HG03432 (cell line): ENCODE measurements around the gene ASCL2.

Experiments
- ATAC-seq: cut with Tn5 transposase; IDR thresholded peaks from one replicate; pipeline ENCODE4 v1.9.1; 2021; ENCODE audit warnings: mild to moderate bottlenecking, moderate library complexity; ENCODE audit not compliant: unreplicated experiment

Gene ASCL2, protein sequence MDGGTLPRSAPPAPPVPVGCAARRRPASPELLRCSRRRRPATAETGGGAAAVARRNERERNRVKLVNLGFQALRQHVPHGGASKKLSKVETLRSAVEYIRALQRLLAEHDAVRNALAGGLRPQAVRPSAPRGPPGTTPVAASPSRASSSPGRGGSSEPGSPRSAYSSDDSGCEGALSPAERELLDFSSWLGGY

DNA sequence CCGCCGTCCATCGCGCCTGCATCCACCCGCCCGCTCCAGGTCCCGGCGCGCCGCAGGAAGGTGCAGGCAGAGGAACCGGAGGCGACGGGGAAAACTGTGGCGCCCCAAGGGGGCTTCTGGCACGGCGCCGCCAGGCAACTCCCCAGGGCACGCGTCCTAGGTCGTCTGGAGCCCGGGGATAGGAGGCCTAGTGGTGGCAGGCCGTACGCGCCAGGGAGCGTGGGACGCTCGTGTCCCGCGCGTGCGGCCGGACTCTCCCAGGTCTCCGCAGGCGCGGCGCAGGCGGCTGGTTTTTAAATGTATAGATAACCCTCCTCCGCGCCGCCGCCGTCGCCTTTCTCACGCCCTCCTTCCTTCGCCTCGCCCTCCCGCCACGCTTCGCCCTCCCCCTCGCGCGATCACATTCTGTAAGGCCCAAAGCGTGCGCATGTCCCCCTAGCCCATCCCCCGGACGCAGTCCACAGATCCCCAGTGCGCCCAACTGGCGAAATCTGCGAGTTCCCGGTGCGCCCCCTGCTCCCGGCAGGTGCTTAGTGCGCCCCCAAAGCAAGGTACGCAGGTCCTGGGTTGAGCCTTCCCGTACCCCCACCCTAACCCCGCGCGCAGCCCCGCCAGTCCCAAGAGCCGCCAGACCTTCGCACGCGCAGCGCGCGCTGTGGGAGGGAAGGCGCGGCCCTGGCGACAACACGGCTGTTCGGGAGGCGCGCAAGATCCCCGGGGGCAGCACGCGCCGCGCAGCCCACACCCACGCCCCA, at the start of gene ASCL2:
ASCL2 (minus strand) TSS at position 267 of the 755 bp plus-strand sequence; CDS start at position 11, 256 bp downstream.
- ATAC-seq: no peak

DNA sequence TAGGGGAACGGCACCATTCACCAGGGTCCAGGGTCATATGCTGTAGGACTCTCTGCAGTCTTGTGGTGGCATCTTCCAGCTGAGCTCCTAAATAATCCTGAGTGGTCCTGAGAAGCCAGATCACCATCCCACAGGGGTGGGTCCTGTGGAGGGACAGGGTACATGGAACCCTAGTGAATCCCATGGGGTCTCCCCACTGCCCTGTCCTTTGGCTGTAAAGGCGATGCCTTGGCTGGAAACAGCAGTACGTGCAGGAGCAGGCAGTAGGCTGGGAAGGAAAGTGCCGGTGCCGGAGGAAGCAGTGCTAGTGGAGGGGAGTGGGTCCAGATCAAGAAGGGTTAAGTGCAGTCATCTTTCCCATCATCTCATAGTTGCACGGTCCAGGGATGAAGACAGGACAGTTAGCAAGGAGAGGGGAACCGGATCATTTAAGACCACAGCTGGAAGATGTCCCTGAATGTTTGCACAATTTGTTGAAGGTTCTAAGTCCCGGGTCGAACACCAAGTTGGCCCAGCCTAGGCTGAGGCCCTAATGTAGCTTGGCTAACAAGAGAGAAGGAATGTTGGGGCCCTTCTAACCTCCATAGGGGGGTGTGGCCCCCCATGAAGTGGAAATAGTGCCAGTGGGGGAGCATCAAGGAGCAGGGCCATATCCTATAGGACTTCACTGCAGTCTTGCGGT, 49.5 kb upstream of the ASCL2 start:
- no peak for ATAC-seq

DNA sequence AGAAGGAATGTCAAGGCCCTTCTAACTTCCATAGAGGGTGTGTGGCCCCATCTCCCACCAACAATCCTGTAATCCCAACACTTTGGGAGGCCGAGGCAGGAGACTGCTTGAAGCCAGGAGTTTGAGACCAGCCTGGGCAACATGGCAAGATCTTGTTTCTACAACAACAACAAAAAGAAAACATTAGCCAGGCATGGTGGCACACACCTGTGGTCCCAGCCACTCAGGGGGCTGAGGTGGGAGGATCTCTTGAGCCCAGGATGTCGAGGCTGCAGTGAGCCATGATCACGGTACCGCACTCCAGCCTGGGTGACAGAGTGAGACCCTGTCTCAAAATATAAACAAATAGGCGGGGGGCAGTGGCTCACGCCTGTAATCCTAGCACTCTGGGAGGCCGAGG, 48.3 kb upstream of the ASCL2 start:
- ATAC-seq: no peak

DNA sequence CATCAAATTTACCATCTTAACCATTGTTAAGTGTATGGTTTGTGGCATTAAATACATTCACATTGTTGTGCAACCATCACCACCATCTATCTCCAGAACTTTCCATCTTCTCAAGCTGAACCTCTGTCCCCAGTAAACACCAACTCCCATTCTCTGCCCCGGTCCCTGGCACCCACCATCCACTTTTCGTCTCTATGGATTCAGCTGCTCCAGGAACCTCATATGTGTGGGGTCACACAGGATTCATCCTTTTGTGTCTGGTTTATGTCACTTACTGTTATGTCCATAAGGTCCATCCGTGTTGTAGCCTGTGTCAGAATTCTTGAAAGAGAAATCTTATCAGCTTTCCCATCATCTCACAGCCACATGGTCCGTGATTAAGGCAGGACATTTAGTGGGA, 47.7 kb upstream of the ASCL2 start:
- ATAC-seq: no peak

DNA sequence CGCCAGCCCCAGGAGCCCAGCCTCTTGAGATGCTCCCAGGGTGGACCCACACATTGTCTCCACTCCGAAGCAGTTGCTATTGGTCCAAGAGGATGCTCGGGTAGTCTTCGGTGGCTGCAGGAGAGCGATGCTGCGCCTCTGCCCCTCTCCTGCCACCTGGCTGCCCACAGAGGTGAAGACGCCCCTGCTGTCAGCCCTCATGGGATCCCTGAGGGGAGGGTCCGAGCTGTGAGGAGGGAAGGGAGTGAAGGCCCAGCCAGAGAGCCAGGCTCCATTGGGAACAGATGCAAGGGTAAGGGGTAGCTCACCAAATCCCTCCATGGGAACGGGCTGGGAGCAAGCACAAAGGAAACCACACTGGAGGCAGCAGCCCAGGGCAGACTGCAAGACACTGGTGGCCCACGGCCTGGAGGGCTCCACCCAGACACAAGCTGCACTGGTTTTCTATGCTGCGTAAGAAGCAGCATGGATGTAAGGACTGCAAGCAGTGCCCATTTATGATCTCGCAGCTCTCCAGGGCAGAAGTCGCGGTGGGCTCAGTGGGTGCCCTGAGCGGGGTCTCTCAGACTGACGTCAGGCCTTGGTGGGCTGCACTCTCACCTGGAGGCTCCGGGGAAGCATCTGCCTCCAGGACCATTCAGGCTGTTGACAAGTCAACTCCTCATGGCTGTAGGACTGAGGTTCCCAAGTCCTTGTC, 47.1 kb upstream of the ASCL2 start:
- ATAC-seq: no peak

DNA sequence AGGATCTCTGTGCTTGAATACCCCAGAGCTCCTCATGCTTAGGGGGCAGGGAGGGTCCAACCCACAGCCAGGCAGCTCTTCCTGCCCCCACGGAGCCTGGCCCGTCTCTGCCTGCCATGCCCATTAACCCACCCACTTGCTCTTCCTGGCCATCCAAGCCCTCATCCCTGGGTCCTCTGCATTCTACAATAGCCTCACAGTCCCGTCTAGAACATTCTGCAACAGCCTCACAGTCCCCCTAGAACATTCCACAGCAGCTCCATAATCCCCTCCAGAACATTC, 46.5 kb upstream of the ASCL2 start:
- no peak for ATAC-seq

DNA sequence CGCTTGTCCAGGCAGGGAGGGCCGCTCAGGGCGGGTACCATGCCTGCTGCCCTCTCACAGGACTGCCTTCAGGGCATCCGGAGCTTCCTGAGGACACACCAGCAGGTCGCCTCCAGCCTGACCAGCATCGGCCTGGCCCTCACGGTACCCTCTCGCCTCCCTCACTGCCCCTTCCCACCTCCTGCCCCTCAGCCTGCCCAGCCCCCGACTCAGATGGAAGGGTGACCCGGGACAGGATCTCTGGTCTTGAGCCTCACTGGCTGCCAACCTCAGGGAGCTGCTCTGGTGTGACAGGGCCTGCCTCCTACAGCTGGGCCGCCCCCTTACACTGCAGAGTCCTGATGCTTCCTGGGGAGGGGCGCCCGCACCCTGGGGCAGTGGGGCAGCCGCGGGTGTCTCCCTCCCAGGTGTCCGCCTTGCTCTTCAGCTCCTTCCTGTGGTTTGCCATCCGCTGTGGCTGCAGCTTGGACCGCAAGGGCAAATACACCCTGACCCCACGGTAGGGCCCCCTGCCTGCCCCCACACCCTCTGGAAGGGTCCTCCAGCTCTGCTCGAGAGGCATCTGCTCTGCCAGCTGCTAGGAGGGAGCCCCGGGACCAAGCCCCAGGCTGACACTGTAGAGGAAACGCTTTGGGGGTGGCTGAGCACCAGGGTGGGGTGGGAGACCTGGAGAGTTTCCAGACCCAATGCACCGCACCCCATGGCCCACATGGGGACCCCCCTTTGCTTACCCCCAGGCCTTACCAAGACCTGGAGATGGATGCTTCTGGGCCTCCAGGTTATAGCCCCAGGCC, 46.0 kb upstream of the ASCL2 start:
- no peak for ATAC-seq

DNA sequence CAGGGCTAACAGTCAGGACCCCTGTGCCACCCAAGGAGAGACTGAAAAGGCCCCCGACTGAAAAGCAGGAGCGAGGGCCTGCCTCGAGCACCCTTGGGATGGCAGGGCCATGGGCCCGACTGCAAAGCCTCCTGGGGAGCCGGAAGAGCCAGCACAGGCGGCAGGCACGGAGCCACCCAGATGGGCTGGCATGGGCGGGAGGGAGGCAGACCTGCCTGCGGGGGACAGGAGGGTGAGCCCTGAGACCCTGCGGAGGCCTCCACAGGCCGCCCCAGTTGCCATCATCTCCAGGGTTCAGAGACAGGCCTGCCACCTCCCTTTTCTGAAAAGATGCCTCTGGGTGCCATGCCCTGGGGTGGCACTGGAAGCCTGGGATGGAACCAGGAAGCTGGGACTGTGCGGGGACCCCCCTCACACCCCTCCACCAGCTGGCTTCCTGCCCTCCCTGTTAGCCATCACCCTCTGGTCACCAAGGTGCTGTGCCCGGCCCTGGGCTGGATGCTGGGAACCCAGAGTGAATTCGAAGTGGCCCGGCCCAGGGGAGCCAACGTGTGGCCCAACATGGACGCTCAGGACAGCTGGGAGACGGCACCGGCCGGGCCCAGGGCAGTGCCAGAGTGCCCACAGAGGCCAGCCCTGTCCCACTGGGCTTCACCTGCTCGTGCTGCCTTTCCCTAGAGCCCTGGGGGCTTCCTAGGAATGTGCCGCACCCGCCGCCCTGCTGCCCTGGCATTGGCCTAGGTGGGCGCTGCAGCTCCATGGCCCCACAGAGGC, 45.2 kb upstream of the ASCL2 start:
- no peak for ATAC-seq

DNA sequence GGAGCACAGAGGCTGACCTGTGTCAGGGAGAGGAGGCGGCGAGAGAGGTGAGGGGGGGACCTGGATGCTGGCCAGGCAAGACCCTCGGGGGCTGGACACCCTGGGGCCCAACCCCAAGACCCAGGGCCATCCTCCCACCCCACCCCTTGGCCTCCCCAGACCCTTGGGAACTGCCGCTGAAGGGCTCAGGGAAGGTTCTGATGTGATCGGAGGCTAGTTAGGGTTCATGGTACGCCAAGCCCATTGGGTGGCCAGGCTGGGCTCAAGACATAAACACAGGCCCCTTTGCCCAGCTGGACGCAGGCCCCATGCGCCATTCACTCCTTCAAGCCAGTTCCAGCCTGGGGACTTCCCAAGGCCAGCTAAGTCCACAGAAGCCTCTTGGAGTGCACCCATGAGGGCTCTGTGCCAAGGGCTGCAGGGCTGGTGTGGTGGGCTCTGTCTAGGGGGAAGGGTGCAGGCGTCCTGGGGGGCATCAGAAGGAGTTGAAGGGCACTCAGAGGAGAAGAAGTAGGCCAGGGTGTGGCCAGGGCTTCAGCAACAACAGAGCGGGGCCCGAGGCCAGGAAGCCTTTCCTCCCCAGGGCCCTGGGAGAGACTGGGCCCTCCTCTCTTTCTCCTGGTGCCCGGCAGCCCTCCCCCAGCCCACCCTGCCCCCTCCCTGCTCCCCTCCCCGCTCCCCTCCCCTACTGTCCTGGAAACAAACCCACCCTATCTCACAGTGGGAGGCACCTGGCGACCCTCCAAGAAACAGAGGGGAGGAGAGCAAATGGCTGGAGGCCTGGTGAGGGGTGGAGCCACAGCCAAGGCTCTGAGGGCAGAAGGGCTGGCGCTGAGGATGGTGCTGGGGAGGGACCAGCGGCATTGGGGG, 44.4 kb upstream of the ASCL2 start:
- no peak for ATAC-seq

DNA sequence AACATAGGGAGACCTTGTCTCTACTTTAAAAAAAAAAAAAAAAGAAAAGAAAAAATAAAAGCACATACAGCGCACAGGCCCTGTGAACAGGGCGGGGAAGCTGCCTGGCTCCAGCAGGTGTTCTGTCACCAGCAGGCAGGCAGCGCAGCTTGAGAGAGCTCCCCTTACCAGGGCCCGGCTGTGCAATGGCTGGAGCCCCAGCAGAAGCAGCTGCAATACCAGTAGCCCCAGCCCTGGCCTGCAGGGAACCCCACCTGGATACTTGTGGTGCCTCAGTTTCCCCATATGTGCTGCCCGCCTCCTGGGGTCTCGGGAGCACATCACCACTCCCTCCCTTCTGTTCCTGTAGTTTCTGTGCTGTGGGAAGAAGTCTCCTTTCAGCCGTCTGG, 43.7 kb upstream of the ASCL2 start:
- no peak for ATAC-seq

DNA sequence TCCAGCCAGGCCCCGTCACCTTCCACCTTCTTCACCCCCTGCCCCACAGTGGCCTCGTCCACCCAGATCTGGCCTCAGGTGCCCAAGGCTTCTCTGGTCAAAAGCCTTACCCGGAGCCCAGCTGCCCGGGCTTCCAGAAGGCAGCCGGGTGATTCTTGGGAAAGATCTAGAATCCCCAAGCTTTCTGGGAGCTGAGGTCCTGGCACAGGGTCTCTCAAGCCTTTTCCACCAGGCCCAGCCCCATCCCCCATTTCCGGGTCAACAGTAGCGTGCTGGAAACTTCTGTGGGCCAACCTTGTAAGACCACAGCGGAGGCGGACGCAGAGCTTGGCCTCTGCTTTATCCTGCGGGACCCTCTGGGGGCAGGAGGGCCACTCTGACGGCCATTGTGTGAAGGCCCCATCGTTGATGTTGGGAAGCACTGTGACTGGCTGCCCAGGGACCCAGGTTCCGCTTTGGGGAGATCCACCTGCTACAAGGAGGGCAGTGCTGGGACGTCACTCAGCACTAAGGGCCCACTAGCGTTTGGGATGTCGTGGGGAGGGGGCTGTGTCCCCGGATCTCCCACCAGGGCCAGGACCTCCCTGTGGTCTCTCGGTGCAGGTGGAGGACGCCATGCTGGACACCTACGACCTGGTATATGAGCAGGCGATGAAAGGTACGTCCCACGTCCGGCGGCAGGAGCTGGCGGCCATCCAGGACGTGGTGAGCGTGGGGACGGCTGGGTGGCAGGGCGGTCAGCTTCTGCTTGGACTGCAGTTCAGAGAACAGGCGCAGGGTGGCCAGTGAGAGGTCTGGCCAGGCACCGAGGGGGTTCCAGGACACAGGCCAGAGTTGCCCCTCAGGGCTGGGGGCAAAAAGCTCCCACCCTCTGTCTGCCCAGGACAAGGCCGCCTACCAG, 42.9 kb upstream of the ASCL2 start:
- no peak for ATAC-seq

DNA sequence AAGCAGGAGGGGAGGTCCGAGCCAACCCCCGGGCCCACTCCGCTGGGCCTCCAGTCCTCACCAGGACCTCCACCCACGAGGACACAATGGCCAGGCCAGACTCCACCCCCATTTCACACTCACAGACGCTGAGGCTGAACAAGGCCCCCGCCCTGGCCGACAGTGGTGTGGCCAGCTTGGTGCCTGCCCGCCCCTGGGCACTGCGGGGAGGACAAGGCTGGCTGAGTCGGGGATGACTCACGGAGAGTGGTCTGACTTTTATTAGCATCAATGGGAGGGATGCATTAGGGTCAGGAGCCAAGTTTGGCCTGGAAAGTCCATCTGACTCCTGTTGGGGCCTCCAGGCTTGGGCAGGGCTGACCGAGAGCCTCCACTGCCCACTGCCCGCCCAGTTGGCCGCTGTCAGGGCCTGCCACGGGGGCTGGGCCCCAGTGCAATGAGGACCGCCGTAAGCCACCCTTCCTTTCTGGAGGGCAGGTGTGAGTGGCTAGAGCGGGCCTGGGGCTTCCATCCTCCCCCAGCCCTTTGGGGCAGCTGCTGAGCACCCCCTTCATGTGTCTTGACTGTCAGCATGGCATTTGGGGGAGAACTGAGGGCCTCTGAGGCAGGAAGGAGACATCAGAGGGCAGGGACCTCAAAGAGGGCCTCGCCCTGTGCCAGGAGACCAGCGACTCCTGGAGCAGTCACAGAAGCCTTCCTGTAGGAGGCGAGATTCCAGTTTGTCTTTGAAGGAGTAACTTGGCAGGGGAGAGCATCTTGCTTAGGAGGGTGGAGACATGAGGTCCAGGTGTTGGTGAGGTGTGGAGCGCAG, 42.0 kb upstream of the ASCL2 start:
- no peak for ATAC-seq

DNA sequence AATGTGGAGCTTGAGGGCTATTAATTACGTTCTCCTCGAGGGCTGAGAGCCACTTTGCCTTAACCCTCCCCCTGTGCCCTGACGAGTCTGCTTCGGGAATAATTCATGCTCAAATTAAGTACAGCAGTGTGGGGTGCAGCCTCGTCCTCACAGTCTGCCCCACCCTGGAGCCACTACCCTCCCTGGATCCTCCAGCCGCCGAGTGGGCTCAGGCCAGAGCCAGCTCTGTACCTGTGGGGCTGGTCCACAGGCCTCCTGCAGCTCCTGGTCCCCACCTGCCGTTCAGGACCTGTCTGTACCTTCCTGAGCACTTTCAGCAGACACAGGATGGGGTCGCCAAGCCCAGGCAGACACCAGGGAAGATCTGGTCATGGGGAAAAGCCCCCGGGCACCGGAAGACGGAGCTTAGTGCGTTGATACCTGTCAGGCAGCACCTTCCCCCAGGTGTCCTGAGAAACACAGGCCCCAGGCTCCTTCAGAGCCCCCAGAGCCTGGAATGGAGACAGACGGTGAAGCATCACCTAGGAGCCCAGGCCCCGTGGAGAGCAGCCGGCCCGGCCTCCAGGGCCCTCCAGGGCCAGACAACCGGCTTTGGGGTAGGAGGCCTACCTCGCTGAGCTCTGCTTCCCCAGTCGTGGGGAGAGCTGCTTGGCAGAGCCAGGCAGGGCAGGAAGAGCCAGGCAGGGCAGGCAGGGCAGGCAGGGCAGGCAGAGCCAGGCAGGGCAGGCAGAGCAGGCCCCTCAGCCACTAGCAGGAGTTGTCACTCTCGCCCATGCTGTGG, 41.2 kb upstream of the ASCL2 start:
- no peak for ATAC-seq

DNA sequence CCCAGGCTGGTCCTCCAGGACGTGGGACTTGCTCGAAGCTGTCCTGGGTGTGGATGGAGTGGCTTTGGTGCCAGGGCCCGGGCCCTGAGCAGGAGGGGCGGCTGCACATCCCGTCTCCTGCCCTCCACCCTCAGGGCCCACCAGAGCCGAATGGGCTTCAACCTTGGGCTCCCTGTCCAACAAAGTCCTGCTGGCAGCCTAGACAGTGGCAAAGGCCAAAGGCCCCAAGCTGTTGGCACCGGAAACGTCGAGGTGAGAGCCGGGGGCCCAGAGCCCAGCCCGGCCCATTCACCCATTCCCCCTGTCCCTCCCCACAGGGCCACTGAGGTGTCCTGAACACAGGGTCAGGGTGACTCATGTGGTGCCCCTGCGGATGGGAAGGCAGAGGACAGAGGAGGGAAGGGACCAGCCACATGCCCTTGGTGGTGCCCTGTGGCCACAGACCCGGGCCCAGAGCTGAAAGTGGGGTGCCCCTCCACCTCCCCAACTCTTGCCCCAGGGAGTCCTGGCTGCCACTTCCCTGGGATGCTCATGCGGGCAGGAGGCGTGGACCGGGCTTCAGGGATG, 40.5 kb upstream of the ASCL2 start:
- ATAC-seq: no peak

DNA sequence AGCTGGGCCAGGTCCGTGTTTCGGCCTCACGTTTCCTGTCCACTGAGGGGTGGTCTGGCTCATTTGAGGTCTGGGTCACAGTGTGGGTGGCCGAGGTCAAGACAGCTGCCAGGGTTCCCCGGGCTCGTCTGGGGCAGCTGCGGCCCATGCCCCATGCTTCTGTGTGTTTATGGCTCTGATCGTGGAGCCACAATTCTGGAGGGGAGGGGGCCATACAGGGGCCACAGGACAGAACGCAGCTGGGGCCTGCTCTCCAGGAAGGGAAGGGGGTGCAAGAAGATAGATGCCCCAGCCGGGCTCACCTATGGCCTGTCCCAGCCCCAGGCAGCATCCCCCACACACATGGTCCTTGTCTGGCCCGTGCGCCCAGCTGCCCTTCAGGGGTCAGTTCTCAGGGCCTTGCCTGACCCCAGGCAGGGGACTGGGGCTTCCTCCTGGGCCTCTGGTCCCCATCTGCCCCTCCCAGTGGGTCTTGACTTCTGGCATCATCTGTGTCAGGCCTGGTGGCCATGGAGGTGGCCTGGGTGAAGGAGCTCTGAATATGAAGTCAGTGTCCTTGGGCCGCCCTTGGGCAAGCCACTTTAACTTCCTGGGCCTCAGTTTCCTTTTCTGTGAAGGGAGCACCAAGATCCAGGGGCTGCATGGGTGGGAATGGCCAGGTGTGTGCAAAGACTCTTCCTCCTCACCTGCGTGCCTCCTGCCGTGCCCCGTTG, 39.8 kb upstream of the ASCL2 start:
- ATAC-seq: no peak
